Cardiac muscle cell (in vitro differentiated cells and primary cell): ENCODE results near the gene CEACAM19. TPM values are rescaled to one million over a fixed set of nuclear protein-coding genes. Genes with fewer than 3 reads are reported as not detected.
"Not testable (repeated sequence)": the region's sequence is repeated elsewhere in the genome, so short reads cannot be mapped to it uniquely, and the experiment has no call there.

Source experiments
- DNase-seq, 2 donors: peaks; one replicate each; pipeline versions ENCODE4 v3.0.0 to v3.0.0-alpha.2; 2010 to 2017; ENCODE audit warnings: low read depth in 1 of 2, low spot score in 1 of 2
- H3K27ac ChIP-seq: fragments of 200-600 bp; sonication (generic); 2 replicates; pipeline ENCODE4 v1.5.1; 2016
- H3K27me3 ChIP-seq: fragments of 200-600 bp; sonication (generic); 2 replicates; pipeline ENCODE4 v1.6.0; 2016; ENCODE audit warnings: control low read depth
- H3K36me3 ChIP-seq: fragments of 200-600 bp; sonication (generic); 2 replicates; pipeline ENCODE4 v1.5.1; 2016; ENCODE audit warnings: control low read depth
- H3K4me1 ChIP-seq: fragments of 200-600 bp; sonication (generic); 2 replicates; pipeline ENCODE4 v1.8.1; 2017; ENCODE audit warnings: low read depth, mild to moderate bottlenecking, mixed run types
- H3K4me3 ChIP-seq: fragments of 200-600 bp; sonication (generic); 2 replicates; pipeline ENCODE4 v1.5.1; 2016; ENCODE audit warnings: mild to moderate bottlenecking
- H3K9me3 ChIP-seq: fragments of 200-600 bp; sonication (generic); 2 replicates; pipeline ENCODE4 v1.5.1; 2017; ENCODE audit warnings: low read depth, mild to moderate bottlenecking, control low read depth
- polyA plus RNA-seq: library from polyadenylated mRNA; unstranded; fragments of >200 nt; fragmentation: Nextera tagmentation; extraction: Ambion mirVana; gene quantifications from 2 replicates; pipeline ENCODE4 v1.2.1, GENCODE V29; 2016
- total RNA-seq: library from RNA; depleted of rRNA; stranded (reverse); fragments of >200 nt; gene quantifications from 2 replicates; pipeline ENCODE4 v1.2.3, GENCODE V29; 2016
- TF ChIP-seq, protein P1 (sequence below): IDR thresholded peaks from 2 replicates; pipeline ENCODE4 v1.5.1; 2012; ENCODE audit warnings: low read depth, mild to moderate bottlenecking, low read length

The CEACAM19 gene
- total and polyA plus RNA-seq, 2 experiments from 2014 or later, result 4.3 to 8.4 TPM

DNA sequence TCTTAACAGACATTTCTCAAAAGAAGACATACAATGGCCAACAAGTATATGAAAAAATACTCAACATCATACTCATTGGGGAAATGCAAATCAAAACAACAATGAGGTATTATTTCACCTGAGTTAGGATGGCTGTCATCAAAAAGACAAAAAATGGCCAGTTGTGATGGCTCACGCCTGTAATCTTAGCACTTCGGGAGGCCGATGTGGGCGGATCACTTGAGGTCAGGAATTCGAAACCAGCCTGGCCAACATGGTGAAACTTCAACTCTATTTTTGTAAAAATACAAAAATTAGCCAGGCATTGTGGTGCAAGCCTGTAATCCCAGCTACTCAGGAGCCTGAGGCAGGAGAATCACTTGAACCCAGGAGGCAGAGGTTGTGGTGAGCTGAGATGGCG is 49.7 kb downstream of the CEACAM19 start:
- H3K27me3 ChIP-seq, result no peaks in the 10 kb centered on the region
- DNase-seq, result peak in 1 of 2 donors; percentile 50

DNA sequence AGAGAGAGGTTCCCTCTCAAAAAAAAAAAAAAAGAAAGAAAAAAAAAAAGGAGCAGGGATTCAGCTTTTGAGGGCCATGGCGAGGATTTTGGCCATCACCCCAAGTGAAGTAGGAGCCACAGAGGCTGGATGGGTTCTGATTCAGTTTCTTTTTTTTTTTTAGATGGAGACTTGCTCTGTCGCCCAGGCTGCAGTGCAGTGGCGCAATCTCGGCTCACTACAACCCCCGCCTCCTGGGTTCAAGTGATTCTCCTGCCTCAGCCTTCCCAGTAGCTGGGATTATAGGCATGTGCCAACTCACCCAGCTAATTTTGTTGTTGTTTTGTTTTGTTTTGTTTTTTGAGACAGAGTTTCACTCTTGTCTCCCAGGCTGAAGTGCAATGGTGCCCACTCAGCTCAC is 50.1 kb downstream of the CEACAM19 start:
- H3K27me3 ChIP-seq, H3K9me3 ChIP-seq, H3K36me3 ChIP-seq, H3K4me3 ChIP-seq, DNase-seq, H3K27ac ChIP-seq: not testable (repeated sequence)
- H3K4me1 ChIP-seq, result peaks cover 18% of the 10 kb centered on the region

More for the DNA sequence above, 49.7 kb downstream of the CEACAM19 start:
- Histone ChIP-seq H3K9me3 (no peaks in the 10 kb centered on the region), H3K27ac (no peak overlapping the region), H3K4me3 (no peak overlapping the region), H3K36me3 (no peaks in the 10 kb centered on the region), H3K4me1 (peaks cover 18% of the 10 kb centered on the region)
- TF ChIP-seq, protein P1, sequence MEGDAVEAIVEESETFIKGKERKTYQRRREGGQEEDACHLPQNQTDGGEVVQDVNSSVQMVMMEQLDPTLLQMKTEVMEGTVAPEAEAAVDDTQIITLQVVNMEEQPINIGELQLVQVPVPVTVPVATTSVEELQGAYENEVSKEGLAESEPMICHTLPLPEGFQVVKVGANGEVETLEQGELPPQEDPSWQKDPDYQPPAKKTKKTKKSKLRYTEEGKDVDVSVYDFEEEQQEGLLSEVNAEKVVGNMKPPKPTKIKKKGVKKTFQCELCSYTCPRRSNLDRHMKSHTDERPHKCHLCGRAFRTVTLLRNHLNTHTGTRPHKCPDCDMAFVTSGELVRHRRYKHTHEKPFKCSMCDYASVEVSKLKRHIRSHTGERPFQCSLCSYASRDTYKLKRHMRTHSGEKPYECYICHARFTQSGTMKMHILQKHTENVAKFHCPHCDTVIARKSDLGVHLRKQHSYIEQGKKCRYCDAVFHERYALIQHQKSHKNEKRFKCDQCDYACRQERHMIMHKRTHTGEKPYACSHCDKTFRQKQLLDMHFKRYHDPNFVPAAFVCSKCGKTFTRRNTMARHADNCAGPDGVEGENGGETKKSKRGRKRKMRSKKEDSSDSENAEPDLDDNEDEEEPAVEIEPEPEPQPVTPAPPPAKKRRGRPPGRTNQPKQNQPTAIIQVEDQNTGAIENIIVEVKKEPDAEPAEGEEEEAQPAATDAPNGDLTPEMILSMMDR, result no peak

DNA sequence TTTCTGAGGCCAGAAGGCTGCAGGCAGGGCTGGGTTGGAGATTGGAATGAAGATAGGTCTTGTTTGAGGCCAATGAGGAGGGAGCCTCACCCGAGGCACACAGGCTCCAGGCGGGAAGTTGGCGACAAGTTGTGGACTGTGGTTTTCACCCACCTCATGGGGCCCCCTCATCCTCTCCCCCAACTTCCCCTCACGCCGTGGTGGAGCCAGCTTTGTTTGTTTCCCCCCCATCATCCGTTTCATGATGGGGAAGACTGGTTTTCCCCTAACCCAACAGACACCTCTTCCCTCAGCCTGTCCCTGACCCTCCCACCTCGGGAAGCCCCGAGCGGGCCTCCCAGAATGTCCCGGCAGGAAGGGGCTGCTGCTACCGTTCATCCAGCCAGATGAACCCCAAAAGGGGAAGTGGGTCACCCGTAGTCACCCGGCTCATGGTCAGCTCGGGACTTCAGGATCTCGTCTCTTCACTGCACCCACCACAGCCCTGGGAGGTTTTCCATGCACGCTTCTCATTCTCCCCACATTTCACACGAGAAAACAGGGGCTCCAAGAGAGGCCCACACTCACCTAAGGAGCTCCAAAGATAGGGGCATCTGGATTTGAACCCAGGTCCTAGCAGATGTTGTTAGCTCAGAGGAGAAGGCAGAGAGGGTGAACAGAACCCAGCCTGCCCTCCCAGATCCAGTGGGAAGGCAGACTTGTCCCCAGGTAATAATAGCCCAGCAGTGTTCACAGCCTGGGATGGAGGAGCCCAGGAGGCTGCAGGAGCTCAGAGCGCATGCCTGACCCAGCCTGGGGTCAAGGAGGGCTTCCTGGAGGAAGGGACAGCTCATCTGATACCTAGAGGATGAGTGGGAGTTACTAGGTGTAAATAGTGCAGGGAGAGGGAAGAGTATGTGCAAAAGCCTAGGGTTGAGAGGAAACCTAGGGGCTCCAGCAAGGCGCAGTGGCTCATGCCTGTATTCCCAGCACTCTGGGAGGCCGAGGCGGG is 51.1 kb downstream of the CEACAM19 start:
- Histone ChIP-seq H3K9me3 (no peaks in the 10 kb centered on the region), H3K27me3 (no peaks in the 10 kb centered on the region), H3K36me3 (no peaks in the 10 kb centered on the region), H3K4me3 (no peak overlapping the region), H3K4me1 (peaks cover 17% of the 10 kb centered on the region), H3K27ac (no peak overlapping the region)
- DNase-seq, result no peak
- TF ChIP-seq, protein P1, result no peak

DNA sequence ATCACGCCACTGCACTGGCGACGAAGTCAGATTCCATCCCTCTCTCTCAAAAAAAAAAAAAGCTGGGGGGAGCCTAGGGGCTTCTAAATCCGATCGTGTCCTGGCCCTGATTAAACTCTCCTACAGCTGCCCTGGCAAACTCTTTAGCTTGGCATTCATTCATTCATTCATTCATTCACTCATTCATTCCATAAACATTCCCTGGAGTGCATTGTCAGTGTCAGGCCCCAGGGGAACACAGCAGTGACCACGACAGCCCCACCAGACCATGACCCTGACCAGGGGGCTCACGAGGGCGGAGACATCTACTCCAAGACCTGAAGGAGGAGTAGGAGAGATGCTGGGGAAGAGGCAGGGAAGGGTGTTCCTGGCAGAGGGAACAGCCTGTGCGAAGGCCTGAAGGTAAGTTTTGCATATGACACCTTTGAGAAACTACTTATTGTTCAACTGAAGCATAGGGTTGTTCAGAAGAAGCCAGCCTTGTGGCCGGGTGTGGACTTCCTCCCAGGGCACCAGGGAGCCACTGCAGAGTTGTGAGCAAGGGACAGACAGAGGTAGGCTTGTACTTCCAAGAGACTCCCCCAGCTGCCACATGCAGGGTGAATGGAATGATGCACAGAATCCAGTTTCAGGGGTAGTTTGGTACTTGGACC is 52.1 kb downstream of the CEACAM19 start:
- TF ChIP-seq, protein P1, result no peak
- no peak overlapping the region for H3K27ac ChIP-seq
- H3K36me3 ChIP-seq, result no peaks in the 10 kb centered on the region
- H3K27me3 ChIP-seq, result no peaks in the 10 kb centered on the region
- no peak for DNase-seq
- peaks cover 7% of the 10 kb centered on the region for H3K4me1 ChIP-seq
- H3K9me3 ChIP-seq, result no peaks in the 10 kb centered on the region
- no peak overlapping the region for H3K4me3 ChIP-seq

DNA sequence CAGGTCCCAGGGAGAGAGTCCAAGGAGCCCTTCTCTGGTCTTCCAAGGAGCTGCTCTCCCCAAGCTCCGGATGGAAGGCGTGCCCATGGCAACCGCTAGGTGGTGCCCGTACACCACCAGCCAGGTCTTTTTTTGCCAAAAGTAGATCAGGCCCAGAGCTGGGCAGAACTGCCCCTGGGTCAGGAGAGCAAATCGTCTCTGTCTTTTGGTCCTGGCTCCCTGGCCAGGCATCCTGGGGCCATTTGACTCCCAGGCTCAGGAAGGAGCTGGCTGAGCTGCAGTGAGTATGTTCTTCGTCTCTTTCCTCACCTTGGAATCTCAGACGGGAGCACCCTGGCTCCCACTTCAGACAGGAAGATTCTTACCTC is 52.7 kb downstream of the CEACAM19 start:
- TF ChIP-seq, protein P1, result peak; percentile 94
- no peak overlapping the region for H3K4me3 ChIP-seq
- peaks cover 4% of the 10 kb centered on the region for H3K4me1 ChIP-seq
- DNase-seq, result peak; percentile 83 to 88
- H3K9me3 ChIP-seq, result no peaks in the 10 kb centered on the region
- no peaks in the 10 kb centered on the region for H3K27me3 ChIP-seq
- no peaks in the 10 kb centered on the region for H3K36me3 ChIP-seq
- no peak overlapping the region for H3K27ac ChIP-seq

DNA sequence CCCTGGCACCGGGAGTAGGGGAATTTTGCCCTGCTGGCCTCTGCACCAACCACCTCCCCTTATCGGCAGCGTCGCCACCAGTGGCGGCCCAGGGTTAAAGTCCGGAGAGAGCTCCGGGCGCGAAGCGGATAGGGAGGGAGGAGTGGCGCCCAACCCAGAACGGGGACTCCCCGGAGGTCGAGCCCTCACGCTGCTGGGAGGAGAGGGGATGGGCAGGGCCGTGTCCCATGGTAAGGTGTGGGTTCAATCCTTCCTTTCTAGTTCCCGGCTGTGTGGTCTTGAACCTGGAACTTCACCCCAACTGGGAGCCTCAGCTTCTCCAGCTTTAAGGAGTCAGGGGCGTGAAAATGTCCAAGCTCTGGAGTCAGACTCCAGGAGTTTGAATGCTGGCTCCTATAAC is 54.0 kb downstream of the CEACAM19 start:
- TF ChIP-seq, protein P1, result no peak
- Histone ChIP-seq H3K4me3 (no peak overlapping the region), H3K36me3 (no peaks in the 10 kb centered on the region), H3K9me3 (no peaks in the 10 kb centered on the region), H3K27me3 (no peaks in the 10 kb centered on the region), H3K4me1 (no peaks in the 10 kb centered on the region), H3K27ac (no peak overlapping the region)
- no peak for DNase-seq
